ENCODE results near the gene GATA2.
A peak's percentile ranks its signal among the peaks of the same experiment; 100 is the strongest.

The GATA2 gene

DNA sequence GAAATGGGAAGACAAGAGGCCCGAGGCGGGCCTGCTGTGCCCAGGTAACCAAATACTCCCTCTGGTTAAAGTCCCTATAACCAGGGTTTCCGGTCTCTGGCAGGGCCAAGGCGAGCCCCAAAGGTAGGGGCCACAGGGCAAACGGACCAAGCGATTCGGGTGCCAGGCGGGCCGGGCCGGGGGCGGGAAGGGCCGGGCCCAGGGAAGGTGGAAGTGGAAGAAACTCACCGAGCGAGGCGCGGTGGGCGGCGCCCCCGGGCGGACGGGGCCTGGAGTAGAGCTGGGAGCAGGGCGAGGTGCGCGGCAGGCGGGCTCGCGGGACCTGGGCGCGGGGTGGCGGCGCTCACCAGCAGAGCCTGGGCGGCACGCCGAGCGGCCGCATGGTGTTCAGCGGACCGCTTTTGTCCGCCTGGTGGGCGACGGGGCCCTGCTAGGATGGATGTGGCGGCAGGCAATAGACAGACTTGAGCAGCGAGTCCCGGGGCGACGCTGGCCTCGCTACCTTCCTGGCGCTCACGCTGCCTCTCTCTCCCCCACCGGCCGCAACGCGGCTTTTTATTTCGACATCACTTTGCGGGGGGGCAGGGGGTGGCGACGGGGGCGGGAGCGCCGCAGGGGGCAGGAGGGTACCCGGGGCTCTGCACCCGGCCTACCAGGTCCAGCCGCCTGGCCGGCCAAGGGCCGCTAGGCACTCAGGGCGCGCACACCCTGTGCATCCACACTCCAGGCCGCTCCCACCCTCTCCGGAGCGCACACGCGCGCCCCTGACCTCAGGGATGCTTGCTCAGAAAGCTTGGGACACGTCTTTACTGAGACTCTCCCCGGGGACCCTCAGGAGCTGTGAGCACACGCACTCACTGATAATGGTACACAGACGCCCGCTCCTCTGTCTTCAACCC lies at the start of gene GATA2:
TSS of gene GATA2 (minus strand) at position 531 of the 899 bp plus-strand sequence. CDS start 6,170 bp downstream, outside the sequence.
- no peak for DNase-seq (ENCODE audit: low read depth)

DNA sequence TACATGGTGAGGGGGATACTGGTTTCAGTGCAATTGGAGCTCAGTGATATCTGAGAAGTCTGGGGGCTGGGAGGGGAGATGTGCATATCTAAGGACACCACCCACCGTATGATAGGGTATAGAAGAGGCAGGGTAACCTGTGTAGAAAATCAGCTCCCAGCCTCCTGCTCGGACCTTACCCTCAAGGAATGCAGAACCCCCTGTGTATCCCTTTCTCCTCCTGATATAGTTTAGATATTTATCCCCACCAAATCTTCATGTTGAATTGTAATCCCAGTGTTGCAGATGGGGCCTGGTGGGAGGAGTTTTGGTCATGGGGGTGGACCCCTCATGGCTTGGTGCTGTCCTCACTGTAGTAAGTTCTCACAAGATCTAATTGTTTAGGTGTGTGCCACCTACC lies 48.2 kb upstream of the GATA2 start:
- no peak for DNase-seq (ENCODE audit: low read depth)

DNA sequence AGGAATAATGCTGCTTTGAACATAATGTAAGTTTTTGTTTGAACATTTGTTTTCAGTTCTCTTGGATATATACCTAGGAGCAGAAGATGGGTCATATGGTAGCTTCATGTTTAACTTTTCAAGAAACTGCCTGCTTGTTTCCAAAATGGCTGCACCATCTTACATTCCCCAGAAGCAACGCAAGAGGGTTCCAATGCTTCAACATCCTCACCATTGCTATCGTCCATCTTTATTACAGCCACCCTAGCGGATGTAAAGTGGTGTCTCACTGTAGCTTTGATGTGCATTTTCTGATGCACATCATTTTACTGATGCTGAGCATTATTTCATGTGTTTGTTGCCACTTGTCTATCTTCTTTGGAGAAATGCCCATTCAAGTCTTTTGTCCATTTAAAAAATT lies 46.4 kb upstream of the GATA2 start:
- DNase-seq (ENCODE audit: low read depth) = no peak

DNA sequence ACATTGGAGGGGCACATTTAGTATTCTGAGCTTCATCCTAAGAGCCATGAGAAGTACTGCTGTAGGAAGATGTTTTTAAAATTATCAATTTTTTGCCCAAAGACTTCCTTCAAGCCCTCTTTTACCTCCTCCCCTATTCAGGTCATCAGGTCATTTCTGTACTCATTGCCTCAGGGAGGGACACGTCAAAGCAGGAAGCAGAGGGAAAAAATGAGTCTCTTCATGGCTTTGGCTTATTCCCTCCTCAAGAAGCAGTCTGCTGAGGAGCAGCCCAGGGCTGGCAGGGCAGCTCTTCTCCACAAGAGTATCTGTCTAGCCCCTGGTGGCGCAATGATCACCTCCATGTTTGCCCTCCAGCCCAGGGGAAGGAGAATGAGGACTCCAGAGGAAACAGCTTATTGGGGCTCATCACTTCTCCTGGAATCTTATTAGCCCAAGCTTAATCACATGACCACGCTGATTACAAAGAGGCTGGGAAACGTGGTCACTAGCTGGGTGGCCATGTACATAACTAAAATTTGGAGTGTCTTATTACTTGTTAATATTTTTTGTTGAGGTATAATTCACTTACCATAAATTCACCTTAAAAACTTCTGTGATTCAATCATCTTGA lies 44.2 kb upstream of the GATA2 start:
- DNase-seq (ENCODE audit: low read depth) = peak; percentile 18

DNA sequence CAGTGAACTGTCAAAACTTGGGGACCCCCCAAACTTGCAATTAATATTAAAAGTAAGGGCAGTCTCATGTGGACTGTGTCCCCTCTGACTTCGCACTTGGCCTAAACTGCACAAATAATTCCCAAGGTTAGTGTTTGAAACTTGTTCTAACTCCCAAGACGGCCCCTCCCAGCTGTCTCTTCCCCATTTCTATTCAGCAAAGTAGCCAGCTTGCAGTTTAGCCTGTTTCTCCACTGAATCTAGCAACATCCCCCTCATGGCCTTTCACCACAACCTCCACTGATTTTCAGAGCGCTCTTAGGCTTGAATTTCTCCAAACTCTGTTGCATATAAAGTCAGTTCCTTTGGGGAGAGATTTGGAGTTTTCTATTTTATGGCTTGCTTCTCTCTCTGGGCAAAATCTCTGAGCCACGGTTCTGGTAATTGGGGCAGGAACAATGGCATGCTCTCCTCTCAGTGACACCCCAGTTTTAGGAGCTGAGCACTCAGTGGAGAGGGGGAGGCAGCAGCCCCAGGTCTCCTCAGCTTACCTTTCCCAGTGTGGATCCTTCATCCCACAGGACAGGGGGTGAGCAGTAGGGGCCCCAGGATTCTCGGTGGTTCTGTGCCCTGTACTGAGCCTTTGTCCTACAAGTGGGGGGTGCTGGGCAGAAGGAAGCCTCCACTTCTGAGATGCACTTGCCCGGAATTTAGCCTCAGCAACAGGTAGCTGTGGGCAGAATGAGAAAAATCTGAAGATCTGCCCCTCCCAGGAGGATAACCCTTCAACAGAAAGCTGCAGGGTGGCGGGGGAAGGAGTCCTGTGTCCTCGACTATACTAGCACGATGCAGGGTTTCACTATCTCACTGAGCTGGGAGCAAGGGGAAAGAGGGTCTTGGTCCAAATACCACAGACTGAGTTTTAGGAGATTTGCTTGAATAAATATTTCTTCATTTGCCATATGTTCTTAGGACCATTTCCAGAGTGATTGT lies 39.3 kb upstream of the GATA2 start:
- no peak for DNase-seq (ENCODE audit: low read depth)

DNA sequence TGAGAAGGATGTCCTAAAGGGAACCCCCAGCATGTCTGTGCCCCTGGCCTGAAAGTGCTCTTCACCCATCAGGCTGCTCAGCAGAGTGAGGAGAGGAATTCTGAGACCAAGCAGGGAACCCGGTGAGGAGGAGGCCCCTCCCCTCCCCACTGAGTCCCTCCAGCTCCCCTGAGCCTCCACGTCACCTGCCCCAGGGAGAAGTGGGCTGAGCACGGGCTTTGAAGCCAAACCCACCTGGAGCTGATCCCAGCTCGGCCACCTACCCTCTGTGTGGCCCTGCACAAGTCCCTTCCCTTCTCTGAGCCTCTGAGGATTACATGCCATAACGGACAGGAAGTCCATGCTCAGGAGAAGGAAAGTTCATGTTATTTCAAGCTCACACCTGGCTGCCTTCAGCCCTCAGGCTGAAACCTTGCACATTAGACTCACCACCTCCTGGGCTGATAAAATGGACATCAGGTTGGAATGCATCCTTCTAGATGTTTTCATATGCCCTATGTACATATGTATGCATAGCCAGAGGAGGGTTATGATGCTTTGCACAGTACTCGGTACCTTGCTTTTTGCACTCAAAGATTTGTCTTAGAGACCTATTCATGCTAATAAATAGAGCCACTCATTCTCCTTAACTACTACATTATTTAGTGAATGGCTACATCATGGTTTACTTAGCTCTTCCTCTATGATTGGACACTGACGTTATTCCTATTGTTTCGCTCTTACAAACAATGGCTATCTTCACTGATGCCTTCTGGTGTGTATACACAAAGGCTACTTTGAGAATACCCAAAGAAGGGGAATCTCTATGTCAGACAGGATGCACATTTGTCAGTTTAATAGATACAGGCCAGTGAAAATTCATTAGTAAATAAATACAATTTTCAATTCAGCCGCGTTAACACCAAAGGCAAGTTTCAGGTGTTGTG lies 31.6 kb upstream of the GATA2 start:
- DNase-seq (ENCODE audit: low read depth) = no peak

DNA sequence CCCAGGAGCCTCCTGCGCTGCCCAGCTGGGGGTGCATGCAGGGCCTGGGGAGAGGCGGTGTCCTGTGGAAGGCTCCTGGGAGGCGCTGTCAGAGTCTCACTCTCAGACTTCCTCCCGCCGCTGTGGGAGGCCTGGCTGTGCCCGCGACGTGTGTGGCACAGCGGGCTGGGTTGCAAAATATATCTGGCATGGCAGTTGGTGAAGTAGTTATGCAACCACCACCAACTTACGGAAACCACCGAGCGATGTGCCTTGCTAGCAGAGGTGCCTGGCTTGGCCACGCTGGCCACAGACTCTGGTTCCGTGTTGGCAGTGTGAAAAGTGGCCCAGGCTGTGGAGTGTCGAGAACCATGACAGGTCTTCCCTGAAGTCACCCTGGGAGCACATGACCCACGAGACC lies 30.6 kb upstream of the GATA2 start:
- no peak for DNase-seq (ENCODE audit: low read depth)

DNA sequence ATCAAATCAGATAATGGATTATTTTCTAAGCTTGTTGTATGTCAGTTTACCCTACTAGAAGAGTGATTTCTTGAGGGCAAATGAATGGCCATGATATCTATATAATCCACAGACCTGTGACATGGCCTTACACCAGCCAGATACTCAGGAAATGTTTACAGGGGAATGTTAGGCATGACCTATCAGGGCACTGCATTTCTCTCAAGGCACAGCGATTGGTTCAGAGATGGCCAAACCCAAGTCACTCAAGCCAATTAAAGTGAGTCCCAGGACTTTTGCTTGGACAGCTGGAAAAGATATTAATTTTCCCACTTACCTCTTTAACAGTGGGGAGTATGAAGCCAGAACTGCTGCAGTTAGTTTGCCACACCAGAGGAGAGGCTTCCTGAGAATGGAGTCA lies 28.7 kb upstream of the GATA2 start:
- DNase-seq (ENCODE audit: low read depth) = no peak

DNA sequence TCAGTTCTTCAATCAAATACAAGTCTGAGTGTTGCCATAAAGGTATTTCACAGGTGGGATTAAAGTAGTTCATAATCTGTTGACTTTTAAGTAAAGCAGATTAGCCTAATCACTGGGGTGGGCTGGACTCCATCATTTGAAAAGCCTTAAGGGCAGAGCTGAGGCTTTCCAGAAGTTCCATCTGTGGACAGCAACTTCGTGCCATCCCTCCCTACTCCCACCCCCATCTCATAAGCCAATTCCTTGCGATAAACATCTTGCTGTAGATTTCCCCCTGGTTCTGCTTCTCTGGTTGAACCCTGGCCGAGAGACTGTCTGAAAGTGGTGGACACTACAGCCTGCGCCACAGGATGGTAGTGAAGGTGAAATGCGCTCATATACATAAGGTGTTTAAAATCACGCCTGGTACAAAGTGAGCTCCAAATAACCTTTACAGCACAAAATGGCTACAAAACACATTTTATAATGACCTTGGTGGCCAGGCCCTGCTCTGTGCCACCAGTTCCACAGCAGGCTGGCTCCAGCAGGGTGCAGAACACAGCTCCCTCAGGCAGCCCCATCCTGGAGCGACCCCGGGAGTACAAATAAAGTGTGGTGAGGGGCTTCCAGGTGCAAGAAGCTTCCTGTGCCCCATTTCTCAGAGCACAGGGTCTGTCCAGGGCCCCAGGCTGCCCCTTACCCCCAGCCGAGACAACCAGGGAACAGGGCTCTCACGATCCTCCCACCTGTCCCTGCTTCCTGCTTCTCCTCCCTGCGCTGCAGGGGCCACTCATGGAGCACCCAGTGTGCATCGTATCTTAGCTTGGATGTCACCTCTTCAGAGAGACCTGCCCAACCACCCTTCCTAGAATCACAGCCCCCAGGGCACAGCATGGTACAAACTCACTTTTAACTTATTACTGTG lies 25.8 kb upstream of the GATA2 start:
- no peak for DNase-seq (ENCODE audit: low read depth)

DNA sequence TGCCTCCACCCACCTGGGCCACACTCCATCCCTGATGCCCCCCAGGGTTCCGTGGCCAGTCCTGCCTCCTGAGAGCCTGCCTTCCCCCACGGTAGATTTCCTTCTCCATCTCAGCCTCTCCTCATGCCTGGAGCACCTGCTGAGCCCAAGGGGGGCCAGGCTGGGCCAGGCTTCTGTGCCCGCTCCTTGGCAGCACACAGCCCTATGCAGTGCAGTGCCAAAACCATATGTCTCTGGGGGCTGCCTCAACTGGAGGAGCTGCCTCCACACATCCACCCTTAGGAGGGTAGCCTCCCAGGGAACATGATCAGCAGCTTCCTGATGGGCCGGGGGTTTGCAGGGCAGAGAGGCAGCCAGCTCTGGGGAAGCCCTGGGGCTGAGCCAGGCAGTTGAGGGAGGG lies 24.6 kb upstream of the GATA2 start:
- DNase-seq (ENCODE audit: low read depth) = no peak

DNA sequence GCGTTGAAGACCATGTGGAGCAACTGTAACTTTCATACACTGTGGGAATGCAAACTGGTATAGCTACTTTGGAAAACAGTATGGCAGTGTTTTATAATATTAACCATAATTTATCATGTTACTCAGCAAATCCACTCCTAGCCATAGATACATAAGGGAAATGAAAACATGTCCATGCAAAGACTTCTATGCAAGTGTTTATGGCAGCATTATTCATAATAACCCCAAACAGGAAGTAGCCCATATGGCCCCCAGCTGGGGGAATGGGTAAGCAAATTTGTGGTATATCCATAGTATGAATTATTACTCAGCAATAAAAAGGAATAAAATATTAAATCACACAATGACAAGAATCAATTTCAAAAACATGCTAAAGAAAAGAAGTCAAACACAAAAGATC lies 23.0 kb upstream of the GATA2 start:
- DNase-seq (ENCODE audit: low read depth) = no peak

DNA sequence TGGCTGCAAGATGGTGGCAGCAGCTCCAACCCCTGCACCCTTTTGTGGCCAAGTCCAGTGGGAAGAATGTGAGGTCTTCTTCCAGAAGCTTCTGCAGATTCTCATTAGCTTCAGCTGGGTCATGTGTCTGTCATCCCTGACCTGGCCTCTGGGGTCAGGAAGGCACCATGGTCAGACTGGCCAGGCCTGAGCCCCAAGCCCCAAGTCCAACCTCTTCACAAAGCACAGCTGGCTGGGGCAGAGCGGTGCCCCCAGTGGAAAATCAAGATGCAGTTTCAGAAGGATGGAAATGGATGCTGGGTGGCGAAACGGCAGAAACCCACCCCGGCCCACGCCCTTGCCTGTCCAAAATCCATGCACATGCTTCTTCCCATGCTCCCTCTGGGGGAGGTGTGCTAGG lies 15.9 kb upstream of the GATA2 start:
- no peak for DNase-seq (ENCODE audit: low read depth)

DNA sequence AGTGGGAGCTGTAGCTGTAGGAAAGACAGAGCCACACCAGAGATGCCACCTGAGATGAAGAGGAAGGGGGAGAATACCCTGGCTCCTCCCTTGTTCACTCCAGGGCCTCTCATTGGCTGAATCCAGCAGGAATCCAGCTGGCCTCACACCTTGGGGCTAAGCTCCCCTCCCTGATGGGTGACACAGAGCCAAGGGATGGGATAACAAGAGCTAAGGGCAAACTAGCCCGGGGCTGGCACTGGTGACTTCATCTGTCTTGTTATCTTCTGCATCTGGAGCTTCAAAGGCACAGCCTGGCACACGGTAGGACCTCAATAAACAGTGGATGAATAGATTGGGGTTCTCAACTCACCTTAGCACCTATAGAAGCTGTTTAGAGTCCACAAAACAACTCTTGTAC lies 13.8 kb upstream of the GATA2 start:
- no peak for DNase-seq (ENCODE audit: low read depth)

DNA sequence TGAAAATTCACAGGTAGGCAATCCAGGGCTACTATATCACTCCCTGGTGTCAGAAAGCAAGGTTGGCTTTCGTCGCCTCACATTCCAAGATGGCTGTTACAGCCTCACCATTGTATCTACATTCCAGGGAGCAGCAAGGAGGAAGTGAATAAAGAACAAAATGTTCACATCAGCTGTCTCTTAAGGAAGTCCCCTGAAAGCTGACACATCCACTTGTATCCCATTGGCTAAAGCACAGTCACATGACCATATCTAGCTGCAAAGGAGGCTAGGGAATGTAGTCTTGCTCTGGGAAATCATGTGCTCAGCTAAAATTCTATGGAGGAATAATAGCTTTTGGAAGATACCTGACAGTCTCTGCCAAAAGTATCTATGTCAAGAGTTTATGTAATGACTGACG lies 12.8 kb upstream of the GATA2 start:
- peak; percentile 28 for DNase-seq (ENCODE audit: low read depth)

DNA sequence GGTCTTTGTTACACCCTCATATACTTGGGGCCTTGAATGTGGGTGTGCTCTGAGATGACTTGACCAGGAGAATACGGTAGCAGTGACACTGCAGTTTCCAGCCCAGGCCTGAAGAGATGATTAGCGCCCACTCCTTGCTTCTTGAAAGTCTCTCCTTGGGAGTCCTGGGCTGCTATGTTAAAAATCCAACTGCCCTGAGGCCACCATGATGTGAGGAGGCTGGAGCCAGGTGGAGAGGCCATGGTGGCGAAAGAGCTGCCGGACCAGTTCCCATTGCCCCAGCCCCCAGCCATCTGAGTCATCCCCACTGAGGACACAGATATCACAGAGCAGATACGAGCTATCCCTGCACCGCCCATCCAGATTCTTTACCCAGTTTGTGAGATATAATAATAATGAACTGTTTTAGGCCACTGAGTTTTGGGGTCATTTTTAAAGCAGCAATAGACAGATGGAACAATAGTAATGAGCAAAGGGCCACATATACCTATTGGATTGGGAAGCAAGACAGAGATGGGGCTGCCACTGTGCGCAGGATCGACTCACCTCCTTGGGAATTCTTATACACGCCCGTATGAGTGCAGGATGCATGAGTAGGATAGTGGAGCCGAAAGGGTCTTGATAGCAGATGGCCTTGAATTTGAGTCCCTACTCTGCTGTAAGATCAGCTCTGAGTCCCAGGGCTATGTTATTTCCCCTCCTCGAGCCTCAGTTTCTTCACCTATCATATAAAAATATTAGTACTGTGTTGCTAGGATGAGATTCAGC lies 12.1 kb upstream of the GATA2 start:
- DNase-seq (ENCODE audit: low read depth) = no peak

DNA sequence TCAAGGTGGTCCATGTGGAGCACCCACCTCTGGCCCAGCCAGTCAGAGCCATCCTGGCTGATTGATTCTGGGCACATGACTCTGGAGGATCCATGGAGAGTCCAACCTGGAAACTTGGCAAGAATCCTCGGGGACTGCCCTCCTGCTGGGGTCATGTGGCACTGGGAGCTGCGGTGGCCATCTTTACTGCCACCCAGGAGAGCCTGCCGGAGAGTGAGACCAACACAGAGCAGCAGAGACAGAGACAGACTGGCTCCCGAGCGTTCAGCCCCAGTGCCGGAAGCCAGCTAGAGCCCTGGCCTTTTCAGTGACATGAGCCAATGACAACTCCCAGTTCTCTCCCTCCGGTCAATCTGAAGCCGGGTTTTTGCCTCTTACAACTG lies 11.5 kb upstream of the GATA2 start:
- no peak for DNase-seq (ENCODE audit: low read depth)

DNA sequence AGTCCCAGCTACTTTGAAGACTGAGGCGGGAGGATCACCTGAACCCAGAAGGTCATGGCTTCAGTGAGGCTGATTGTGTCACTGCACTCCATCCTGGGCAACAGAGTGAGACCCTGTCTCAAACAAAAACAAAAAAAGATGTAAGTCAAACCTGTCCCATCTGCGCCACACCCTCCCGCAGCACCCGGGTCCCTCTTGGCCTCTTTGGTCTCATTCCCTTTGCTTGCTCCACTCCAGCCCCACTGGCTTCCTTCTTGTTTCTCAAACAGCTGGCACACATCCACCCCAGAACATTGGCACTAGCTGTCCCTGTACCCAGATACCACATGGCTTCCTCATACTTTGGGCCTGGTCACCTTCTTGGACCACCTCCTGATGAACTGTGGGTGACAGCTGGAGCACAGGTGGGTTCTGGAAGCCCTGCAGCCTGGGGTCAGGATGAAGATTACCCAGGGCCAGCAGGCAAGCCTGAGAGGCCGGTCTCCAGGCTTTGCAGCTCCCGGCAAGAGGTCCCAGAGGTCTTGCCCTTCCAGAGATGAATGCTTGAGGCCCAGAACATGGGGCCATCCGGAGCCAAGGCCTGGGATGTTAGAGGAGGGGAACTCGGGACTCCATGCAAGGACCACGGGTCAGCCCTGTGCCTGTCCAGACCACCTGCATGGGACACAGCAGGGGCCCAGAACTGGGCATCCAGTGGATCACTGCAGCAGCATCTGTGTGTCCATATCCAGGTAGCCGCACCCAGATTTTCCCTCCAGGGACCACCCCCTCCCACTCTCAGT lies 10.9 kb upstream of the GATA2 start:
- DNase-seq (ENCODE audit: low read depth) = no peak

DNA sequence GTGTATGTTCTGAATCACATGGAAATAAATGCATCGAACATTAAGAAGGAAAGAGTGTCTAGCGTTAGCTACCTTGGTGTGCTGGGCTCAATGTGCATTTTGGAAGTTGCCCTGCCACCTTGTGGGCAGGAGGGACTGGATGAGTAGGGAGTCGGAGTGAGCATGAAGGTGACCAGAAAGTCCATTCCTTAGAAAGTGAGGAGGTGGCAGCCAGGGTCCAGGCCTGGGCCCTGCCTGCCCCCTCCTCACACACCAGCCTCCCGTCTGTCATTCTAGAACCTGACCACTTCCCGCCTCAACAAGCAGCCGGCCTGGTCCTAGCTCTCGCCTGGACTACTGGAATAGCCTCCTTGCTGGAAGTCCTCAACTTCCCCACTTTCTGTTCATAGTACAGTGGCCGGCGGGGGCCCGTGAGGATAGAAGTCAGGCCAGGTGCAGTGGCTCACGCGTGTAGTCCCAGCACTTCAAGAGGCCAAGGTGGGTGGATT lies 10.2 kb upstream of the GATA2 start:
- DNase-seq (ENCODE audit: low read depth) = peak; percentile 28

DNA sequence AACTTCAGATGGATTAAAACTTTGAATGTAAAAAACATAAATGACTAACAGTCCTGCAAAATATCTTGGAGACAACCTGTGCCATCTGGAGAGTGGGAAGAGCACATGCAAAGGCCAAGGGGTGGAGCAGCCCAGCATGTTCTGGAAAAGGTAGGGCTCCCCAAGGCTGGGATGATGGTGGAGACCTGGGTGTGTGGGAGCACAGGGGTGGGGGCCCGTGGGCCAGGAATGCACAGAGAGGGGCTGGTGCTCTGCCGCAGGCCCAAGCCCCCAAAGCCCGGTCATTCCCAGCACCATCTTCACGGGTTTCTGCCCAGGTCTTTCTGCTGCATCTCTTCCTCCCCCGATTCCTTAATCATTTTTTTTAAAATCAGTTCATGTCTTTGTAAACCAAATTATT lies 9.7 kb upstream of the GATA2 start:
- DNase-seq (ENCODE audit: low read depth) = no peak
